GM12892 (cell line): ENCODE results near the gene KIAA1755.

ENCODE experiments used
- POLR2A ChIP-seq: IDR thresholded peaks from 2 replicates; pipeline ENCODE4 v1.6.1; 2011; ENCODE audit warnings: low read depth, low read length, control low read depth
- POLR2AphosphoS5 ChIP-seq: IDR thresholded peaks from 2 replicates; pipeline ENCODE4 v1.6.1; 2011; ENCODE audit warnings: low read depth, low read length, control low read depth

DNA sequence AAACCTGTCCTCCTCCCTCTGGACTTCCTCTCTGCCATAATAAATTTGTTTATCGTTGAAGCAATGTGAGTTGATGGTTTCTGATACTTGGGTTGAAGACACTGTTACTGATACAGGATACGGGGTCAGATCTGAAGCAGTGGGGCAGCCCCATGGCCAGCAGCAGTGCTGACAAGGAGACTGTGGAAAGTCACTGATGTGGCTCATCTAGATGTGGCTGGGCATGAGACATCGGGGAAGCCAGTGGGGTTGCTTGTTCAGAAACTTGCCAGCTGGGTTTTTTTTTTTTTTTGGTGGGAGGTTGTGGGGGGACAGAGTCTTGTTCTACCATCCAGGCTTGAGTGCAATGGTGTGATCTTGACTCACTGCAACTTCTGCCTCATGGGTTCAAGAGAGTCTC is 40.8 kb upstream of the KIAA1755 start:
- TF ChIP-seq POLR2A (no peak), POLR2AphosphoS5 (no peak)
